ENCODE measurements around the gene EXTL2.

- TF ChIP-seq CTCF (IDR thresholded peaks at IDR 0.05) (no peak), POLR2A (IDR thresholded peaks at IDR 0.05) (no peak)
These were observed 27.8 kb downstream of the EXTL2 start for GRCh38 chr1:100866901-100867206.
